C4-2B (cell line): ENCODE data around the gene RAP1GAP.

Source experiments
- ZFX ChIP-seq: fragments of 450-650 bp; IDR thresholded peaks from 2 replicates; pipeline ENCODE4 v1.6.1; 2017
- TF ChIP-seq, protein P1 (sequence below): fragments of 450-650 bp; conservative IDR thresholded peaks from 2 replicates; pipeline ENCODE4 v1.5.1; 2017; ENCODE audit warnings: mild to moderate bottlenecking

DNA sequence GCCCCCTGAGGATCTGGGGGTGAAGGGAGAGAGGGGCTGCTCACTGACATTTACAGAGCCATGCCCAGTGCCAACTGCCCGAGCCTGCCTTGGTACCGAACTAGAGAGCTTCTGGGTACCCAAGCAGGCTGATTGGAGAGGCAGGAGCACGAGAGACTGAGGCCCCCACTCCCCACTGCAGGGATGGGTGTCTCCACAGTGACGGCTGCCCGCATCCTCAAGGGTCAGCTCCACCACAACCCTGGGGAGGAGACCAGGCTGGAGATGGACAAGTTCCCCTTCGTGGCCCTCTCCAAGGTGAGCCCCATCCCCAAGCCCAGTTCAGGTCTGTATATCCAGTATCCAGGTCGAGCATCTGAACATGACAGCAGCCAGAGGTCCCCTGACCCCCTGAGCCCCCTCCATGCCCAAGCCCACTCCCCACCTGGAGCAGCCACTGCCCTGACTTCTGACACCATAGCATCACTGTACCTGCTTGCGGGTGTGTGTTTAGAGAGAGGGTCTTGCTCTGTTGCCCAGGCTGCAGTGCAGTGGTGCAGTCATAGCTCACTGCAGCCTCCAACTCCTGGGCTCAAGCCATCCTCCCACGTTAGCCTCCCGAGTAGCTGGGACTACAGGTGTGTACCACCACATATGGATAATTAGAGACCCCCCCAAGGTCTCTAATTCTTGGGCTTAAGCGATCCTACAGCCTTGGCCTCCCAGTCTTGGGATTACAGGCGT is 108.1 kb downstream of the RAP1GAP start:
- TF ChIP-seq, protein P1, sequence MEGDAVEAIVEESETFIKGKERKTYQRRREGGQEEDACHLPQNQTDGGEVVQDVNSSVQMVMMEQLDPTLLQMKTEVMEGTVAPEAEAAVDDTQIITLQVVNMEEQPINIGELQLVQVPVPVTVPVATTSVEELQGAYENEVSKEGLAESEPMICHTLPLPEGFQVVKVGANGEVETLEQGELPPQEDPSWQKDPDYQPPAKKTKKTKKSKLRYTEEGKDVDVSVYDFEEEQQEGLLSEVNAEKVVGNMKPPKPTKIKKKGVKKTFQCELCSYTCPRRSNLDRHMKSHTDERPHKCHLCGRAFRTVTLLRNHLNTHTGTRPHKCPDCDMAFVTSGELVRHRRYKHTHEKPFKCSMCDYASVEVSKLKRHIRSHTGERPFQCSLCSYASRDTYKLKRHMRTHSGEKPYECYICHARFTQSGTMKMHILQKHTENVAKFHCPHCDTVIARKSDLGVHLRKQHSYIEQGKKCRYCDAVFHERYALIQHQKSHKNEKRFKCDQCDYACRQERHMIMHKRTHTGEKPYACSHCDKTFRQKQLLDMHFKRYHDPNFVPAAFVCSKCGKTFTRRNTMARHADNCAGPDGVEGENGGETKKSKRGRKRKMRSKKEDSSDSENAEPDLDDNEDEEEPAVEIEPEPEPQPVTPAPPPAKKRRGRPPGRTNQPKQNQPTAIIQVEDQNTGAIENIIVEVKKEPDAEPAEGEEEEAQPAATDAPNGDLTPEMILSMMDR, result no peak
- TF ChIP-seq ZFX, result no peak
